HG02970 (cell line): ENCODE data around the gene ATP6V0C.
"Not testable (repeated sequence)": the region's sequence is repeated elsewhere in the genome, so short reads cannot be mapped to it uniquely, and the experiment has no call there.

Experiments
- ATAC-seq: cut with Tn5 transposase; IDR thresholded peaks from one replicate; pipeline ENCODE4 v1.9.1; 2021; ENCODE audit warnings: mild to moderate bottlenecking, moderate library complexity, moderate number of reproducible peaks; ENCODE audit not compliant: unreplicated experiment, low FRiP score

ATP6V0C gene

GRCh38 chr16:2539192-2539844 is 25.6 kb downstream of the ATP6V0C start:
- not testable (repeated sequence) for ATAC-seq

- ATAC-seq = not testable (repeated sequence)
These were observed 26.2 kb downstream of the ATP6V0C start for GRCh38 chr16:2539845-2540458.

GRCh38 chr16:2540912-2541311 is 27.2 kb downstream of the ATP6V0C start:
- not testable (repeated sequence) for ATAC-seq

- ATAC-seq = not testable (repeated sequence)
These were observed 27.7 kb downstream of the ATP6V0C start for GRCh38 chr16:2541409-2541808.

- not testable (repeated sequence) for ATAC-seq
These were observed 30.0 kb downstream of the ATP6V0C start for GRCh38 chr16:2543771-2544170.

- ATAC-seq = not testable (repeated sequence)
These were observed 36.6 kb downstream of the ATP6V0C start for GRCh38 chr16:2550283-2550878.

- not testable (repeated sequence) for ATAC-seq
These were observed 37.7 kb downstream of the ATP6V0C start for GRCh38 chr16:2551420-2551889.

- ATAC-seq = not testable (repeated sequence)
These were observed 41.1 kb downstream of the ATP6V0C start for GRCh38 chr16:2554709-2555425.

GRCh38 chr16:2557150-2557549 is 43.4 kb downstream of the ATP6V0C start:
- ATAC-seq = not testable (repeated sequence)

GRCh38 chr16:2560131-2560797 is 46.5 kb downstream of the ATP6V0C start:
- ATAC-seq = peak; percentile 43

- peak; percentile 49 for ATAC-seq
These were observed 47.0 kb downstream of the ATP6V0C start for GRCh38 chr16:2560798-2561133.

GRCh38 chr16:2567506-2567905 is 53.8 kb downstream of the ATP6V0C start:
- ATAC-seq = not testable (repeated sequence)

- ATAC-seq = not testable (repeated sequence)
These were observed 54.8 kb downstream of the ATP6V0C start for GRCh38 chr16:2568573-2568972.
